HG03521 (cell line): Measurements from ENCODE around the gene PACSIN1.

ENCODE experiments used
- ATAC-seq: cut with Tn5 transposase; IDR thresholded peaks from one replicate; pipeline ENCODE4 v1.9.1; 2021; ENCODE audit warnings: mild to moderate bottlenecking, moderate library complexity; ENCODE audit not compliant: unreplicated experiment

Gene PACSIN1

GRCh38 chr6:34560366-34561226 lies 94.7 kb downstream of the PACSIN1 start:
- ATAC-seq, result no peak

GRCh38 chr6:34561227-34561530 lies 95.3 kb downstream of the PACSIN1 start:
- no peak for ATAC-seq

GRCh38 chr6:34562350-34562749 lies 96.5 kb downstream of the PACSIN1 start:
- no peak for ATAC-seq

GRCh38 chr6:34562861-34563512 lies 97.1 kb downstream of the PACSIN1 start:
- no peak for ATAC-seq

- no peak for ATAC-seq
These were observed 97.6 kb downstream of the PACSIN1 start for GRCh38 chr6:34563513-34563870.

- no peak for ATAC-seq
These were observed 98.3 kb downstream of the PACSIN1 start for GRCh38 chr6:34564181-34564580.

GRCh38 chr6:34565722-34566137 lies 99.9 kb downstream of the PACSIN1 start:
- no peak for ATAC-seq

GRCh38 chr6:34566830-34567546 lies 101.1 kb downstream of the PACSIN1 start:
- no peak for ATAC-seq

- no peak for ATAC-seq
These were observed 102.7 kb downstream of the PACSIN1 start for GRCh38 chr6:34568341-34569201.

- ATAC-seq, result no peak
These were observed 103.6 kb downstream of the PACSIN1 start for GRCh38 chr6:34569361-34569973.

GRCh38 chr6:34570066-34570833 lies 104.4 kb downstream of the PACSIN1 start:
- no peak for ATAC-seq

- no peak for ATAC-seq
These were observed 105.5 kb downstream of the PACSIN1 start for GRCh38 chr6:34571388-34571787.

- ATAC-seq, result no peak
These were observed 106.1 kb downstream of the PACSIN1 start for GRCh38 chr6:34572021-34572420.

- no peak for ATAC-seq
These were observed 106.7 kb downstream of the PACSIN1 start for GRCh38 chr6:34572585-34572984.

GRCh38 chr6:34573567-34574183 lies 107.8 kb downstream of the PACSIN1 start:
- ATAC-seq, result no peak

GRCh38 chr6:34574647-34575293 lies 108.9 kb downstream of the PACSIN1 start:
- no peak for ATAC-seq

GRCh38 chr6:34575326-34575725 lies 109.5 kb downstream of the PACSIN1 start:
- ATAC-seq, result no peak

- no peak for ATAC-seq
These were observed 110.5 kb downstream of the PACSIN1 start for GRCh38 chr6:34576286-34576955.
